ENCODE data around the gene EXOC2. TPM values are rescaled to one million over a fixed set of nuclear protein-coding genes. Genes with fewer than 3 reads are reported as not detected.

EXOC2 gene
- total and polyA plus RNA-seq, 2 experiments from 2014 or later = 28.9 to 29.2 TPM

GRCh38 chr6:435441-436307 lies 257.3 kb downstream of the EXOC2 start:
- TF ChIP-seq, protein P1, sequence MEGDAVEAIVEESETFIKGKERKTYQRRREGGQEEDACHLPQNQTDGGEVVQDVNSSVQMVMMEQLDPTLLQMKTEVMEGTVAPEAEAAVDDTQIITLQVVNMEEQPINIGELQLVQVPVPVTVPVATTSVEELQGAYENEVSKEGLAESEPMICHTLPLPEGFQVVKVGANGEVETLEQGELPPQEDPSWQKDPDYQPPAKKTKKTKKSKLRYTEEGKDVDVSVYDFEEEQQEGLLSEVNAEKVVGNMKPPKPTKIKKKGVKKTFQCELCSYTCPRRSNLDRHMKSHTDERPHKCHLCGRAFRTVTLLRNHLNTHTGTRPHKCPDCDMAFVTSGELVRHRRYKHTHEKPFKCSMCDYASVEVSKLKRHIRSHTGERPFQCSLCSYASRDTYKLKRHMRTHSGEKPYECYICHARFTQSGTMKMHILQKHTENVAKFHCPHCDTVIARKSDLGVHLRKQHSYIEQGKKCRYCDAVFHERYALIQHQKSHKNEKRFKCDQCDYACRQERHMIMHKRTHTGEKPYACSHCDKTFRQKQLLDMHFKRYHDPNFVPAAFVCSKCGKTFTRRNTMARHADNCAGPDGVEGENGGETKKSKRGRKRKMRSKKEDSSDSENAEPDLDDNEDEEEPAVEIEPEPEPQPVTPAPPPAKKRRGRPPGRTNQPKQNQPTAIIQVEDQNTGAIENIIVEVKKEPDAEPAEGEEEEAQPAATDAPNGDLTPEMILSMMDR (IDR thresholded peaks at IDR 0.05; ENCODE audit: low read depth, low read length) = no peak
- no peaks in the 10 kb centered on the region for H3K27me3 ChIP-seq

More at GRCh38 chr6:435441-436307, 257.3 kb downstream of the EXOC2 start:
- no peak for DNase-seq (ENCODE audit: low read depth in 1 of 2, low spot score in 1 of 2)
- Histone ChIP-seq H3K4me3 (no peak overlapping the region), H3K4me1 (ENCODE audit: low read depth) (no peaks in the 10 kb centered on the region), H3K9me3 (ENCODE audit: low read depth) (no peaks in the 10 kb centered on the region), H3K36me3 (no peaks in the 10 kb centered on the region), H3K27ac (no peak overlapping the region)

Other genes with a start within 250 kb of the EXOC2 start
- 1.2 and 1.9 TPM in 2 replicates for gene HUS1B, start 36.0 kb downstream of the EXOC2 start, total RNA-seq
- gene HUS1B, start 36.0 kb downstream of the EXOC2 start, polyA plus RNA-seq = 0.51 TPM in 1 of 2 replicates, not detected in the other